ENCODE results near the gene S1PR3.

DNA sequence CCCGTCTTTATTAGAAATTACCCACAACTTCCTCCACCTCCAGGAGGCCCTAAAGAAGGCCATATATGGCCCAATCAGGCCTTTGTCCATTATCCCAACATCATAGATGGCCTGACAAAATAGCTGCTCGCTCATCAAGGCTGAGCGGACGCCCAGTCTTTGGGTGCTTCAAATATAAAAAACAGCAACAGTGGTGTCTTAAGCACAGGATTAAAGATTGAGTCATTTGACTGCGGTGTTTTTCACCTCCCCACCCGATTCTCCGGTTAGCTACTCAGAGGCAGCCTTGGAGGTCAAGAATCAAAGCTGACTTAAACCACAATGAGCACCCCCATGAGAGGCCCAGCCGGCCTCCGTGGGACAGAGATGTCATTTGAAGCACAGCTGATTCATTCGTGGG is 18.8 kb downstream of the S1PR3 start:
- TF ChIP-seq, protein P1, sequence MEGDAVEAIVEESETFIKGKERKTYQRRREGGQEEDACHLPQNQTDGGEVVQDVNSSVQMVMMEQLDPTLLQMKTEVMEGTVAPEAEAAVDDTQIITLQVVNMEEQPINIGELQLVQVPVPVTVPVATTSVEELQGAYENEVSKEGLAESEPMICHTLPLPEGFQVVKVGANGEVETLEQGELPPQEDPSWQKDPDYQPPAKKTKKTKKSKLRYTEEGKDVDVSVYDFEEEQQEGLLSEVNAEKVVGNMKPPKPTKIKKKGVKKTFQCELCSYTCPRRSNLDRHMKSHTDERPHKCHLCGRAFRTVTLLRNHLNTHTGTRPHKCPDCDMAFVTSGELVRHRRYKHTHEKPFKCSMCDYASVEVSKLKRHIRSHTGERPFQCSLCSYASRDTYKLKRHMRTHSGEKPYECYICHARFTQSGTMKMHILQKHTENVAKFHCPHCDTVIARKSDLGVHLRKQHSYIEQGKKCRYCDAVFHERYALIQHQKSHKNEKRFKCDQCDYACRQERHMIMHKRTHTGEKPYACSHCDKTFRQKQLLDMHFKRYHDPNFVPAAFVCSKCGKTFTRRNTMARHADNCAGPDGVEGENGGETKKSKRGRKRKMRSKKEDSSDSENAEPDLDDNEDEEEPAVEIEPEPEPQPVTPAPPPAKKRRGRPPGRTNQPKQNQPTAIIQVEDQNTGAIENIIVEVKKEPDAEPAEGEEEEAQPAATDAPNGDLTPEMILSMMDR (IDR thresholded peaks at IDR 0.05; ENCODE audit: borderline replicate concordance, extremely low read depth, low read length, poor library complexity, severe bottlenecking), result no peak
- TF ChIP-seq EZH2 (IDR thresholded peaks at IDR 0.05; ENCODE audit: borderline replicate concordance, low read depth, low read length, severe bottlenecking), result no peak
